SIG-M5 treated with dmso at 0.1 percent for 504 hours (cell line): Measurements from ENCODE around the gene APOE.
"Not testable (repeated sequence)": the region's sequence is repeated elsewhere in the genome, so short reads cannot be mapped to it uniquely, and the experiment has no call there.

Experiments
- DNase-seq: peaks from one replicate; lab custom pipeline; 2025; ENCODE audit not compliant: unreplicated experiment; lab: John Stamatoyannopoulos, UW

APOE gene

DNA sequence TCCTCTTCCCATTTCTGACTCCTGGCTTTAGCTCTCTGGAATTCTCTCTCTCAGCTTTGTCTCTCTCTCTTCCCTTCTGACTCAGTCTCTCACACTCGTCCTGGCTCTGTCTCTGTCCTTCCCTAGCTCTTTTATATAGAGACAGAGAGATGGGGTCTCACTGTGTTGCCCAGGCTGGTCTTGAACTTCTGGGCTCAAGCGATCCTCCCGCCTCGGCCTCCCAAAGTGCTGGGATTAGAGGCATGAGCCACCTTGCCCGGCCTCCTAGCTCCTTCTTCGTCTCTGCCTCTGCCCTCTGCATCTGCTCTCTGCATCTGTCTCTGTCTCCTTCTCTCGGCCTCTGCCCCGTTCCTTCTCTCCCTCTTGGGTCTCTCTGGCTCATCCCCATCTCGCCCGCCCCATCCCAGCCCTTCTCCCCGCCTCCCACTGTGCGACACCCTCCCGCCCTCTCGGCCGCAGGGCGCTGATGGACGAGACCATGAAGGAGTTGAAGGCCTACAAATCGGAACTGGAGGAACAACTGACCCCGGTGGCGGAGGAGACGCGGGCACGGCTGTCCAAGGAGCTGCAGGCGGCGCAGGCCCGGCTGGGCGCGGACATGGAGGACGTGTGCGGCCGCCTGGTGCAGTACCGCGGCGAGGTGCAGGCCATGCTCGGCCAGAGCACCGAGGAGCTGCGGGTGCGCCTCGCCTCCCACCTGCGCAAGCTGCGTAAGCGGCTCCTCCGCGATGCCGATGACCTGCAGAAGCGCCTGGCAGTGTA, 2.7 kb downstream of the APOE start:
- DNase-seq, result no peak

DNA sequence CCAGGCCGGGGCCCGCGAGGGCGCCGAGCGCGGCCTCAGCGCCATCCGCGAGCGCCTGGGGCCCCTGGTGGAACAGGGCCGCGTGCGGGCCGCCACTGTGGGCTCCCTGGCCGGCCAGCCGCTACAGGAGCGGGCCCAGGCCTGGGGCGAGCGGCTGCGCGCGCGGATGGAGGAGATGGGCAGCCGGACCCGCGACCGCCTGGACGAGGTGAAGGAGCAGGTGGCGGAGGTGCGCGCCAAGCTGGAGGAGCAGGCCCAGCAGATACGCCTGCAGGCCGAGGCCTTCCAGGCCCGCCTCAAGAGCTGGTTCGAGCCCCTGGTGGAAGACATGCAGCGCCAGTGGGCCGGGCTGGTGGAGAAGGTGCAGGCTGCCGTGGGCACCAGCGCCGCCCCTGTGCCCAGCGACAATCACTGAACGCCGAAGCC, 3.3 kb downstream of the APOE start:
- no peak for DNase-seq

DNA sequence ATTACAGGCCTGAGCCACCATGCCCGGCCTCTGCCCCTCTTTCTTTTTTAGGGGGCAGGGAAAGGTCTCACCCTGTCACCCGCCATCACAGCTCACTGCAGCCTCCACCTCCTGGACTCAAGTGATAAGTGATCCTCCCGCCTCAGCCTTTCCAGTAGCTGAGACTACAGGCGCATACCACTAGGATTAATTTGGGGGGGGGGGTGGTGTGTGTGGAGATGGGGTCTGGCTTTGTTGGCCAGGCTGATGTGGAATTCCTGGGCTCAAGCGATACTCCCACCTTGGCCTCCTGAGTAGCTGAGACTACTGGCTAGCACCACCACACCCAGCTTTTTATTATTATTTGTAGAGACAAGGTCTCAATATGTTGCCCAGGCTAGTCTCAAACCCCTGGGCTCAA, 4.2 kb downstream of the APOE start:
- no peak for DNase-seq

DNA sequence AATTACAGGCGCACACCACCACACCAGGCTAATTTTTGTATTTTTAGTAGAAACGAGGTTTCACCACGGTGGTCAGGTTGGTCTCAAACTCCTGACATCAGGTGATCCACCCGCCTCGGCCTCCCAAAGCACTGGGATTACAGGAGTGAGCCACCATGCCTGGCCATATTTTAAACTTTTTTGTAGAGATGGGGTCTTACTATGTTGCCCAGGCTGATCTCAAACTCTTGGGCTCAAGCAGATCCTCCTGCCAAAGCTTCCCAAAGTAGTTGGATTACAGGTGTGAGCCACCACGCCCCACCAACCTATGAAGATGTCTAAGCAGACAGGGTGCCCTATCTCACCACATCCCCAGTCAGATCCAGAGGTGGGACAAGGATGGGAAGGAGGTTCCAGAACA, 6.3 kb downstream of the APOE start:
- not testable (repeated sequence) for DNase-seq

DNA sequence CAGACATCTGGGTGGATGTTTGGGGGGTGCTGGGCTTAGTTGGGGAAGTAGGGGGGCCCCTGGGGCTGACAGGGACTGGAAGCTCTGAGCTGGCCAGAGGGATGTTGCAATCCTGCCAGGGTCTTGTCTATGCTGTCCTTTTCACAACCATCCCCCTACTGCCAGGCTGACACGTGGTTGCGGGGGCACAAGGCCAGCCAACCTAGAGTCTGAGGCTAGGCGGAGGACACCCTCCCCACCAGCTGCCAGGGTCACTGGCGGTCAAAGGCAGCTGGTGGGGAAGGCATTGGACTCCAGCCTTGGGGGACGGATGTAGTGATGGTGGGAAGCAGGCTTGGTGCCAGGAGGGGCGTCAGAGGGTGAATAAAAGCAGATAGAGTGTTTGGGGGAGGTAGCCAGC, 7.3 kb downstream of the APOE start:
- DNase-seq, result no peak

DNA sequence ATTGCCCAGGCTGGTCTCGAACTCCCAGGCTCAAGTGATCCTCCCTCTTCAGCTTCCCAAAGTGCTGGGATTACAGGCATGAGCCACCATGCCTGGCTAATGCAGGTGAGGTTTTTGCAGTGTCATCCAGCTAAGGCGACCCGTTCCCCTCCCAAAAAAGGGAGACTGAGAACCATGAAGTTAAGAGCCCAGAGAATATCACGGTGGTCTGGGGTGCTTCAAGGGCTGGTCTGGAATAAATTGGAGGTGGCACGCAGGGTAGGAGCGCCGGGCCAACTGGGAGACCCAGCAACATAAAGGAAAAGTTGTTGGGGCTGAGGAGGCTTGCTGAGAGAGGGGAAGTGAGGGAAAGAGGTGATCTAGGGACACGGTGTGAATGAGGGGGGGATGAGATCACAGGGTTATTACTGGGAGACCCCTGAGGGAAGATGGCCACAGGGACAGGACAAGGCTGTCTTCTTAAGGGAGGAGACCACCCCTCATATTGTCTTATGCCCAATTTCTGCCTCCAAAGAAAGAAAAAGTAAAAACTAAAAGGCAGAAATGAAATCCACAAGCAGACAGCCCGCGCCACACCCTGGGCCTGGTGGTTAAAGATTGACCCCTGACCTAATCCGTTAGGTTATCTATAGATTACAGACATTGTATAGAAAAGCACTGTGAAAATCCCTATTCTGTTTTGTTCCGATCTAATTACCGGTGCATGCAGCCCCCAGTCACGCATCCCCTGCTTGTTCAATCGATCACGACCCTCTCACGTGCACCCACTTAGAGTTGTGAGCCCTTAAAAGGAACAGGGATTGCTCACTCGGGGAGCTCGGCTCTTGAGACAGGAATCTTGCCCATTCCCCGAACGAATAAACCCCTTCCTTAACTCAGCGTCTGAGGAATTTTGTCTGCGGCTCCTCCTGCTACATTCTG, 8.2 kb downstream of the APOE start:
- not testable (repeated sequence) for DNase-seq

DNA sequence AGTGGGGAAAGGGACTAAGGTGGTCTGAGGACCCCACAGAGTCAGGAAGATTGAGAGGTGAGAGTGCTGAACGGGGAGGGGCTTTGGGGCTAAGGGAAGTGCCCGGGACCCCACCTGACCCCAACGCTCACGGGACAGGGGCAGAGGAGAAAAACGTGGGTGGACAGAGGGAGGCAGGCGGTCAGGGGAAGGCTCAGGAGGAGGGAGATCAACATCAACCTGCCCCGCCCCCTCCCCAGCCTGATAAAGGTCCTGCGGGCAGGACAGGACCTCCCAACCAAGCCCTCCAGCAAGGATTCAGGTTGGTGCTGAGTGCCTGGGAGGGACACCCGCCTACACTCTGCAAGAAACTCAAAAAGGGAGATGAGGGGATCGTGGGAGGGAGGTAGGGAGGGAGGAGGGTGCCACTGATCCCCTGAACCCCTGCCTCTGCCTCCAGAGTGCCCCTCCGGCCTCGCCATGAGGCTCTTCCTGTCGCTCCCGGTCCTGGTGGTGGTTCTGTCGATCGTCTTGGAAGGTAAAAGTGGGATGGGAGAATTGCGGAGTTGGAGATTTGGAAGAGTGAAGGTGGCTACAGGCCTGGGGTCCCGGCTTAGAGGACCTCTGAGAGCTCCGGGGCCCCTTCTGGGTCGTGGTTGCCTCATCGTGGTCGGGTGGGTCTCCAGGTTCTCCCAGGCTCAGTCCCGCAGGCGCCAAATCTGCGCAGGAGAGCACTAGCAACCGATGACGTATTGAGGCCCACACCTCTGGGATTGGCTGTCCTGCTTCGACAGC, 9.0 kb downstream of the APOE start, which contains the start of gene APOC1:
APOC1 (plus strand) TSS at position 176 of the 774 bp plus-strand sequence; CDS start at position 460, 284 bp downstream.
- DNase-seq, result peak; percentile 78

DNA sequence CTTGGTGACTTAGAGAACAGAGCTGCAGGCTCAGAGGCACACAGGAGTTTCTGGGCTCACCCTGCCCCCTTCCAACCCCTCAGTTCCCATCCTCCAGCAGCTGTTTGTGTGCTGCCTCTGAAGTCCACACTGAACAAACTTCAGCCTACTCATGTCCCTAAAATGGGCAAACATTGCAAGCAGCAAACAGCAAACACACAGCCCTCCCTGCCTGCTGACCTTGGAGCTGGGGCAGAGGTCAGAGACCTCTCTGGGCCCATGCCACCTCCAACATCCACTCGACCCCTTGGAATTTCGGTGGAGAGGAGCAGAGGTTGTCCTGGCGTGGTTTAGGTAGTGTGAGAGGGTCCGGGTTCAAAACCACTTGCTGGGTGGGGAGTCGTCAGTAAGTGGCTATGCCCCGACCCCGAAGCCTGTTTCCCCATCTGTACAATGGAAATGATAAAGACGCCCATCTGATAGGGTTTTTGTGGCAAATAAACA, 18.7 kb downstream of the APOE start:
- DNase-seq, result no peak

DNA sequence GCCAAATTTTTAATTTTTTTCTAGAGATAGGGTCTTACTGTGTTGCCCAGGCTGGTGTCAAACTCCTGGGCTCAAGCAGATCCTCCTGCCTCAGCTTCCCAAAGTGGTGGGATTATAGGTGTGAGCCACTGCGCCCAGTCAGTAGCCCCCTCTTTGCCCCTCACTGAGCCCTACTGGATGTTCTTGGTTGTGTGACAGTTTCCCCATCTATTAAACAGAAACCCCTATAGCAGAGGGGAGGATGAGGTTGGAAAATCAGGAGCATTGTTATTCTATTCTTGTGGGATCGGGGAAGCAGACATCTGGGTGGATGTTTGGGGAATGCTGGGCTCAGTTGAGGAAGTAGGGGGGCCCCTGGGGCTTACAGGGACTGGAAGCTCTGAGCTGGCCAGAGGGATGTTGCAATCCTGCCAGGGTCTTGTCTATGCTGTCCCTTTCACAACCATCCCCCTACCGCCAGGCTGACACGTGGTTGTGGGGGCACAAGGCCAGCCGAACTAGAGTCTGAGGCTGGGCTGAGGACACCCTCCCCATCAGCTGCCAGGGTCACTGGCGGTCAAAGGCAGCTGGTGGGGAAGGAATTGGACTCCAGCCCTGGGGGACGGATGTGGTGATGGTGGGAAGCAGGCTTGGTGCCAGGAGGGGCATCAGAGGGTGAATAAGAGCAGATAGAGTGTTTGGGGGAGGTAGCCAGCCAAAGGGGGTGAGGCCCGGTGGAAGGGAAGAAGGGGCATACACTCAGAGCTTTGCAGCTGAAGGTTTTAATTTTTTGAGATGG, 19.7 kb downstream of the APOE start:
- peak; percentile 63 for DNase-seq

DNA sequence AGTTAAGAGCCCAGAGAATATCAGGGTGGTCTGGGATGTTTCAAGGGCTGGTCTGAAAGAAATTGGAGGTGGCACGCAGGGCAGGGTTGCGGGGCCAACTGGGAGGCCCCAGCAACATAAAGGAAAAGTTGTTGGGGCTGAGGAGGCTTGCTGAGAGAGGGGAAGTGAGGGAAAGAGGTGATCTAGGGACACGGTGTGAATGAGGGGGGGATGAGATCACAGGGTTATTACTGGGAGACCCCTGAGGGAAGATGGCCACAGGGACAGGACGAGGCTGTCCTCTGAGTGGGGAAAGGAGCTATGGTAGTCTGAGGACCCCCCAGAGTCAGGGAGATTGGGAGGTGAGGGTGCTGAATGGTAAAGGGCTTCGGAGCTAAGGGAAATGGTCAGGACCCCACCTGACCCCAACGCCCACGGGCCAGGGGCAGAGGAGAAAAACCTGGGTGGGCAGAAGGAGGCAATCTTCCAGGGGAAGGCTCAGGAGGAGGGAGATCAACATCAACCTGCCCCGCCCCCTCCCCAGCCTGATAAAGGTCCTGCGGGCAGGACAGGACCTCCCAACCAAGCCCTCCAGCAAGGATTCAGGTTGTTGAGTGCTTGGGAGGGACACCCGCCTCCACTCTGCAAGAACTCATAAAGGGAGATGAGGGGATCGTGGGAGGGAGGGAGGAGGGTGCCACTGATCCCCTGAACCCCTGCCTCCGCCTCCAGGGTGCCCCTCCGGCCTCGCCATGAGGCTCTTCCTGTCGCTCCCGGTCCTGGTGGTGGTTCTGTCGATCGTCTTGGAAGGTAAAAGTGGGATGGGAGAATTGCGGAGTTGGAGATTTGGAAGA, 20.9 kb downstream of the APOE start:
- DNase-seq, result not testable (repeated sequence)

DNA sequence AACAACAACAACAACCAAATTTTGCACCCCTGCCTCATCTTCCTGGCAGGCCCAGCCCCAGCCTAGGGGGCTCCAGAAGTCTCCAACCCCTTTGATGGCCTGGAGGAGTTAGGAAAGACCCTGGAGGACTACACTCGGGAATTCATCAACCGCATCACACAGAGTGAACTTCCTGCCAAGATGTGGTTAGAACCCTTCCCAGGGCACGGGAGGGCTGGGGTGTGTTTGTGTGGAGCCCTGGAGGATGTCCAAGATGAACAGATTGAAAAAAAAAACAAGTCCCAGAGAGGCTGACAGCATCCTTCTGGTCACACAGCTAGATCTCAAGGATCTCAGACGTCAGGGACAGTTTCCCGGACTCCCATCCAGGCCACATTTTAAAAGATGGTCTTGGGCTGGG, 22.1 kb downstream of the APOE start:
- DNase-seq, result no peak

DNA sequence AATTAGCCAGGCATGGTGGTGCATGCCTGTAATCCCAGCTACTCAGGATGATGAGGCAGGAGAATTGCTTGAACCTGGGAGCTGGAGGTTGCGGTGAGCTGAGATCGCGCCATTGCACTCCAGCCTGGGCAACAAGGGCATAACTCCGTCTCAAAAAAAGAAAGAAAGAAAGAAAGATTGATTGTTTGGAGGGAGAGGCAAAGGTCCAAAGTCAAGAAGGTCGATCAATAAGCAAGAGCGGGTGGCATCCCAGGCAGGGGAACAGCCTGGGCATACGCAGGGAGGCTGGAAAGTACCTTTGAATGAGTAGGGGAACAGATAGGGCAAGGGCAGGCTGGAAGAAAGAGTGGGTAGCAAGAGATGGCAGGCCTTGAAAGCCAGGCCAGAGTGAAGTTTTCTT, 24.5 kb downstream of the APOE start:
- no peak for DNase-seq

DNA sequence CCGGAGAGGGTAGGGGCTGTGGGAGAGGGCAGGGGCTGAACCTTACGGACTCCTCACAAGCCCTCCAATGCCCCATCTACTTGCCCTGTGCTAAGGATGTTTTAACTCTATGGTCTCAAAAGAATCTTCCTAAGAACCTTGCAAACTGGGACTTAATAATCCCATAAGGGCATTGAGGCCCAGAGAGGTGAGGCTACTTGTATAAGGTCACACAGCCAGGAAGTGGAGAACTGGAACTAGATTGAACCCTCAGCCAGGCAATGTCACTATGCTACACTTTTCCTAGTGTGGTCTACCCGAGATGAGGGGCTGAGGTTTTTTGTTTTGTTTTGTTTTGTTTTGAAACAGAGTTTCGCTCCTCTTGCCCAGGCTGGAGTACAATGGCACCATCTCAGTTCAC, 25.9 kb downstream of the APOE start:
- no peak for DNase-seq

DNA sequence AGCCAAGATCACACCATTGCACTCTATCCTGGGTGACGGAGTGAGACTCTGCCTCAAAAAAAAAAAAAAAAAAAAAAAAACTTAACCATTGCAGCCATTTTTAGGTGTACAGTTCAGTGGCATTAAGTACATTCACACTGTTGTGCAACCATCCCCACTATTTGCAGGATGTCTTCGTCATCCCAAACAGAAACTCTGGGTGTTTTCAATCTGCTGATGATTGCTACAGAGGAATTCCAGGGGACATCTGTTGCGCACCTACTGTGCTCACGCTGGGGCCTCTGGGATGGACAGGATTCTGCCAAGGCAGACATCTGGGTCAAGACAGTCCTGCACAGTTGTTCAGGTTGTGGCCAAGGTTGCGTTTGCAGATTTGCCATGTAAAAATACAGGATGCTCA, 34.1 kb downstream of the APOE start:
- DNase-seq, result no peak

DNA sequence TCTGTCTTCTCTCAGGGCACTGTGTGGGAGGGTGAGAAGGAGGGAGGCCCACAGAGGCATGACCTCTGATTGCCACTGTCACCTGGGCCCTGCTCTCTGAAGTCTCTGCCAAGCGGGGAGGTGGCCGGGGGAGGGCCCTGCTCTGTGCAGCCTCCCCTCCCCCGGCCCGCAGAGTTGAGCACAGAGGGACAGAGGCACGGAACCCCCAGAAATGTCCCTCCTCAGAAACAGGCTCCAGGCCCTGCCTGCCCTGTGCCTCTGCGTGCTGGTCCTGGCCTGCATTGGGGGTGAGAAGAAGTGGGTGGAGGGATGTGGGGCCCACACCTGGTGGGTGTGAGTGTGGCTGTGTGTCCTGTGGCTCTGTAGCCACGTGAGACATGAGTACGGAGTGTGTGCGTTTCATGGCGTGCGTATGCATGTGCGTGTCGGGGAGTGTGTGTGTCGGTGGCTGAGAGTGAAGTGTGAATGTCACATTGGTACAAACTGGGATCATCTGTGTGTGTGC, 36.5 kb downstream of the APOE start, which contains the start of gene APOC4:
APOC4 (plus strand) TSS at position 171 of the 505 bp plus-strand sequence; CDS start at position 212, 41 bp downstream.
- no peak for DNase-seq

DNA sequence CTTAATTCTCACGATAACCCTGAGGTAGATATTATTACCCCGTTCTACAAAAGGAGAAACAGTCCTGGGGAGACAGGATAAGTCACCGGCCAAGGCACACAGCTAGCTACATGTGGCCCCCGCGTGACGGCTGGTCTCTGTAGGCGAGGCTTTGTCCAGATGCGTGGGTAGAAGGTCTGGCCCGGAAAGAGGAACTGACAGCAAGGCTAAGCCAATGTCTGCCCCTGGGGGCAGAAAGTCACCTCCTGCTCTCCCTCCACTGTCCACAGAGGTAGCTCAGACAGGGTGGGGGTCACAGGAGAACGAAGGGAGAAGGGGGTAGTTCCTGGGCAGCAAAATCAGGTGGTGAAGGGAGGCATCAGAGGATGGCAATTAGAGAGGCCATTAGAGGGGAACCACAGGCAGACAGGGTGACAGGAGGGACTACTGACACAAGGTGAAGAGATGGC, 38.2 kb downstream of the APOE start:
- peak; percentile 23 for DNase-seq

DNA sequence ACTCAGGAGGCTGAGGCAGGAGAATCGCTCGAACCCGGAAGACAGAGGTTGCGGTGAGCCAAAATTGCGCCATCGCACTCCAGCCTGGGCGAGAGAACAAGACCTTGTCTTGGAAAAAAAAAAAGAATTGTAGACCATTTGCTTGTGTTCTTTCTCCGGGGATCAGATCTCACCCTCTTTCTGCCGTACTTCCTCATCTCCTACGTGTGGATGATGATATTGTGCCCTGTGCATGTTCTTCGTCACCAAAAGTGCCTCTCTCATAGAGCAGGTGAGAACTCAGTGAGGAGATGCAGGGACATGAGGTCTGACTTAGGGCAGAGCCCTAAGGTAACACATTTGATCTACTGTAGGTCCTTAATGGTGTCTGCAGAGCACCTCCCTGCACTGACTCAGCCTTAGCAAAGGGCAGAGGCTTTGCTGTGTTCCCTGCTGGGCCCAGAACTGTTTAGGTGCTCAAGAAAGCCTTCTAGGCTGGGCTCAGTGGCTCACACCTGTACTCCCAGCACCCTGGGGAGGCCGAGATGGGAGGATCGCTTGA, 41.5 kb downstream of the APOE start:
- peak; percentile 67 for DNase-seq

DNA sequence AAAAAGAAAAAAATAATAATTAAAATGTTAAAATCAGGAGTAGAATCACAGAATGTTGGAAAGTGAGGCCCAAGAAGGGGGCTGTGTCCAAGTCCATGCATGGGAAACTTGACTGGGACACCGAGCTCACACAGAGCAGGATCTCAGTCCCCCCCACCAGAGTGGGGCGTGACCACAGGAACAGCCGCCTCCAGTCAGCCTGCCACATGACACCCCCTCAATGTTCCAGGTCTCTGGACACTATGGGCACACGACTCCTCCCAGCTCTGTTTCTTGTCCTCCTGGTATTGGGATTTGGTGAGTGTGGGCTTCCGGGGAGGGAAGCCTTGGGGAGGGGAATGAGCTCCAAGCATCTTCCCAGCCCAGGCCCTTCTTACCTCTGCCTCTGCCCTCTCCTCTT, 42.6 kb downstream of the APOE start:
- DNase-seq, result no peak
